Kidney (tissue), 14 donors: ENCODE measurements around the gene TMEM45B. TPM values are rescaled to one million over a fixed set of nuclear protein-coding genes. Genes with fewer than 3 reads are reported as not detected.

Experiments used
- DNase-seq, 5 donors: peaks; one replicate each; pipeline ENCODE4 v3.0.0-alpha.2; 2013 to 2020
- FAIRE-seq: peaks from 2 replicates; lab custom pipeline; 2012; peaks lifted over from hg19 to GRCh38; lab: Jason Lieb, UNC
- H3K27ac ChIP-seq, 2 donors: one replicate each; pipeline ENCODE4 v1.7.0; 2013; ENCODE audit warnings: low read depth in 2 of 2, low read length in 2 of 2, inconsistent platforms in 1 of 2
- H3K27me3 ChIP-seq: one replicate; pipeline ENCODE4 v1.7.1; 2013; ENCODE audit warnings: low read length, inconsistent platforms; ENCODE audit not compliant: control insufficient read depth, insufficient read depth
- H3K36me3 ChIP-seq, 3 donors: one replicate each; pipeline versions ENCODE4 v1.7.0 to v1.7.1; 2013; ENCODE audit warnings: low read length in 3 of 3, control low read depth in 1 of 3, inconsistent platforms in 1 of 3; ENCODE audit not compliant: insufficient read depth in 3 of 3, control insufficient read depth in 2 of 3
- H3K4me1 ChIP-seq, 3 donors: one replicate each; pipeline versions ENCODE4 v1.7.0 to v1.7.1; 2013; ENCODE audit warnings: low read length in 3 of 3, inconsistent platforms in 1 of 3, low read depth in 1 of 3; ENCODE audit not compliant: control insufficient read depth in 2 of 3, insufficient read depth in 2 of 3
- H3K4me3 ChIP-seq, 3 donors: one replicate each; pipeline versions ENCODE4 v1.7.0 to v1.8.1; 2013; ENCODE audit warnings: low read length in 3 of 3, control low read depth in 1 of 3, inconsistent platforms in 1 of 3
- H3K9ac ChIP-seq, 3 donors: one replicate each; pipeline versions ENCODE4 v1.7.0 to v1.7.1; 2013; ENCODE audit warnings: low read length in 3 of 3, control low read depth in 1 of 3, inconsistent platforms in 1 of 3
- H3K9me3 ChIP-seq, 3 donors: one replicate each; pipeline versions ENCODE4 v1.7.0 to v1.7.1; 2013; ENCODE audit warnings: low read length in 3 of 3, control low read depth in 1 of 3, inconsistent platforms in 1 of 3; ENCODE audit not compliant: control insufficient read depth in 2 of 3, insufficient read depth in 1 of 3
- intact Hi-C: fragments of 100-400 bp; cut with DNase I; formaldehyde crosslinking; loops from one replicate; pipeline ENCODE4 v1.11.1; 2022
- polyA plus RNA-seq: library from polyadenylated mRNA; stranded (reverse); fragments of 350-450 nt; fragmentation: Illumina TruSeq; extraction: RNeasy Lipid Tissue Mini Kit (QIAGEN cat#74804); gene quantifications from one replicate; pipeline ENCODE4 v1.2.3, GENCODE V29; 2014; ENCODE audit warnings: low read depth, low replicate concordance; ENCODE audit not compliant: insufficient read depth
- total RNA-seq: library from RNA; stranded (reverse); fragmentation: NEBNext Ultra II Directional; extraction: Animal tissue kit (Norgen Biotek cat#: 25700); gene quantifications from one replicate; pipeline ENCODE4 v1.2.1, GENCODE V29; 2021
- TF ChIP-seq, protein P1 (sequence below): IDR thresholded peaks from 3 replicates; pipeline ENCODE4 v1.5.1; 2012; ENCODE audit warnings: mild to moderate bottlenecking, moderate library complexity, borderline replicate concordance; ENCODE audit not compliant: insufficient read depth; ENCODE audit errors: extremely low read depth
- donor health status: control.
- donor health status: control.
- donor health status: control.
- donor health status: control.
- donor health status: control.
- donor health status: DM: yes; HTN: yes; CAD: no.
- donor health status: Normal renal cell carcinoma (clear cell type).

TMEM45B gene
- total and polyA plus RNA-seq, 2 donors from 2014 or later, result 17.7 to 37.5 TPM

DNA sequence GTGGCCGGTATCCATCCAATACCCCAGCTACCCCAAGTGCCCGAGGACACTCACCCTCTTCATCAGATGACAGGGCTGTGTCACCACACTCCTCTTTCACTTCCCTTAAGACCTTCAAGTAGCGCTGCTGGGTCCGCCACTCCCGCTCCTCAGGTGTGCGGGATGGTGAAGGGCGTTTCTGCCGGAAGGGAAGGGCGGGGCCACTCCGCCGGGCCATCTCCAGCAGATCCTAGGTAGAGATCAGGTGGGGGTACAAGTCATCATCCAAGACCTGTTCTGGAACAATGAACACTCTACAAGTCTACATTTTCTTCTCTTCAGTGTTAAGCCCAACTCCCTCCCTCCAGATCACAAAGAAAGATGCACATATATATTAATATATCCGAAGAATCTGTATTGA is 69.7 kb downstream of the TMEM45B start:
- H3K9me3 ChIP-seq, result no peaks in the 10 kb centered on the region
- H3K27me3 ChIP-seq, result no peaks in the 10 kb centered on the region
- no peak overlapping the region for H3K27ac ChIP-seq
- intact Hi-C loops, result no loop called here
- FAIRE-seq (no peak), DNase-seq (no peak)
- no peaks in the 10 kb centered on the region for H3K4me1 ChIP-seq
- H3K36me3 ChIP-seq, result peaks cover 17 to 90% (median 64%) of the 10 kb centered on the region in 3 donors
- no peak overlapping the region for H3K9ac ChIP-seq
- no peak overlapping the region for H3K4me3 ChIP-seq
- TF ChIP-seq, protein P1, sequence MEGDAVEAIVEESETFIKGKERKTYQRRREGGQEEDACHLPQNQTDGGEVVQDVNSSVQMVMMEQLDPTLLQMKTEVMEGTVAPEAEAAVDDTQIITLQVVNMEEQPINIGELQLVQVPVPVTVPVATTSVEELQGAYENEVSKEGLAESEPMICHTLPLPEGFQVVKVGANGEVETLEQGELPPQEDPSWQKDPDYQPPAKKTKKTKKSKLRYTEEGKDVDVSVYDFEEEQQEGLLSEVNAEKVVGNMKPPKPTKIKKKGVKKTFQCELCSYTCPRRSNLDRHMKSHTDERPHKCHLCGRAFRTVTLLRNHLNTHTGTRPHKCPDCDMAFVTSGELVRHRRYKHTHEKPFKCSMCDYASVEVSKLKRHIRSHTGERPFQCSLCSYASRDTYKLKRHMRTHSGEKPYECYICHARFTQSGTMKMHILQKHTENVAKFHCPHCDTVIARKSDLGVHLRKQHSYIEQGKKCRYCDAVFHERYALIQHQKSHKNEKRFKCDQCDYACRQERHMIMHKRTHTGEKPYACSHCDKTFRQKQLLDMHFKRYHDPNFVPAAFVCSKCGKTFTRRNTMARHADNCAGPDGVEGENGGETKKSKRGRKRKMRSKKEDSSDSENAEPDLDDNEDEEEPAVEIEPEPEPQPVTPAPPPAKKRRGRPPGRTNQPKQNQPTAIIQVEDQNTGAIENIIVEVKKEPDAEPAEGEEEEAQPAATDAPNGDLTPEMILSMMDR, result no peak

DNA sequence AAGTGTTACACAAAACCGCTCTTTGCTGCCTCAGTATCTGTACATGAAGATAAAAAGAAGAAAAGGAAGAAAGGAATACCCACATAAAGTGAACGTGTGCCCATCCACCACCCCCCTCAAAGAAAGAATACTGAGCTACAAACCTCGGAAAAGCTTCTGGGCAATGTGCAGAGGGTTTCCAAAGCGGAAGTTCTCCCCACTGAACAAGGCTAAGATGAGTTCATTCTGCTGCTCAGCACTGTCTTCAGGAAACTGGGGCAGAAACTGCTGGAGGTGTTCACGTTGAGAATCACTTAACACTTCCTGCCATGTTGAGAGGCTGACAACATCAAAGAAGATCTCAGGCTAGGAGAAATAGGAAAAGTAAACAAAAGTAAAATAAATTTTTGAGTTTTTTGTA is 72.8 kb downstream of the TMEM45B start:
- Histone ChIP-seq H3K27me3 (no peaks in the 10 kb centered on the region), H3K9me3 (no peaks in the 10 kb centered on the region), H3K9ac (no peak overlapping the region), H3K4me1 (no peaks in the 10 kb centered on the region), H3K4me3 (no peak overlapping the region), H3K27ac (no peak overlapping the region), H3K36me3 (peaks cover 16 to 78% (median 47%) of the 10 kb centered on the region in 3 donors)
- intact Hi-C loops, result no loop called here
- no peak for DNase-seq
- FAIRE-seq, result no peak
- TF ChIP-seq, protein P1, result no peak

GRCh38 chr11:129894278-129895125 is 78.9 kb downstream of the TMEM45B start:
- H3K4me3 ChIP-seq, result peak overlapping the region; percentile 61 to 82 (median 70)
- H3K9ac ChIP-seq, result peak overlapping the region; percentile 16 to 77 (median 35)
- H3K9me3 ChIP-seq, result no peaks in the 10 kb centered on the region
- H3K4me1 ChIP-seq, result peaks cover 0 to 10% (median 9%) of the 10 kb centered on the region in 3 donors
- H3K36me3 ChIP-seq, result peaks cover 5 to 25% (median 9%) of the 10 kb centered on the region in 3 donors
- intact Hi-C loops, result no loop called here
- TF ChIP-seq, protein P1, result no peak
- H3K27me3 ChIP-seq, result no peaks in the 10 kb centered on the region
- DNase-seq (no peak), FAIRE-seq (no peak)
- peak overlapping the region; percentile 7 to 51 for H3K27ac ChIP-seq
